SW 1271 (cell line): Measurements from ENCODE around the gene AUH.
"Not testable (repeated sequence)": the region's sequence is repeated elsewhere in the genome, so short reads cannot be mapped to it uniquely, and the experiment has no call there.

Experiments used
- DNase-seq, 2 experiments: peaks; one replicate each; lab custom pipeline; 2025; lab: John Stamatoyannopoulos, UW

The AUH gene

GRCh38 chr9:91361291-91362050 lies at the start of gene AUH:
TSS of gene AUH (minus strand) at chr9:91361918. CDS start at chr9:91361889, 29 bp downstream.
- DNase-seq, result peak; percentile 45 to 68

- DNase-seq, result no peak
These were observed 49.5 kb upstream of the AUH start for GRCh38 chr9:91411096-91411771.

GRCh38 chr9:91410161-91410560 lies 48.4 kb upstream of the AUH start:
- no peak for DNase-seq

GRCh38 chr9:91408475-91408874 lies 46.8 kb upstream of the AUH start:
- DNase-seq, result no peak

- no peak for DNase-seq
These were observed 46.0 kb upstream of the AUH start for GRCh38 chr9:91407580-91408318.

- no peak for DNase-seq
These were observed 43.8 kb upstream of the AUH start for GRCh38 chr9:91405343-91406077.

GRCh38 chr9:91403665-91404543 lies 42.2 kb upstream of the AUH start:
- no peak for DNase-seq

- DNase-seq, result no peak
These were observed 37.2 kb upstream of the AUH start for GRCh38 chr9:91398926-91399325.

GRCh38 chr9:91395553-91396471 lies 34.1 kb upstream of the AUH start:
- DNase-seq, result peak in 1 of 2 experiments; percentile 65

- DNase-seq, result no peak
These were observed 33.4 kb upstream of the AUH start for GRCh38 chr9:91395106-91395552.

- DNase-seq, result no peak
These were observed 32.1 kb upstream of the AUH start for GRCh38 chr9:91393826-91394225.

GRCh38 chr9:91392435-91392834 lies 30.7 kb upstream of the AUH start:
- no peak for DNase-seq

GRCh38 chr9:91391818-91392217 lies 30.1 kb upstream of the AUH start:
- no peak for DNase-seq

- no peak for DNase-seq
These were observed 29.7 kb upstream of the AUH start for GRCh38 chr9:91391412-91391811.

GRCh38 chr9:91389686-91390085 lies 28.0 kb upstream of the AUH start:
- DNase-seq, result not testable (repeated sequence)

- no peak for DNase-seq
These were observed 25.0 kb upstream of the AUH start for GRCh38 chr9:91386765-91387164.

- DNase-seq, result no peak
These were observed 23.2 kb upstream of the AUH start for GRCh38 chr9:91384954-91385353.

- DNase-seq, result no peak
These were observed 21.9 kb upstream of the AUH start for GRCh38 chr9:91383577-91383976.

- DNase-seq, result no peak
These were observed 20.6 kb upstream of the AUH start for GRCh38 chr9:91382298-91382697.

GRCh38 chr9:91379426-91379825 lies 17.7 kb upstream of the AUH start:
- DNase-seq, result no peak
